Fibroblast of villous mesenchyme (primary cell): ENCODE results near the gene TPR. TPM values are rescaled to one million over a fixed set of nuclear protein-coding genes. Genes with fewer than 3 reads are reported as not detected.
A peak's percentile ranks its signal among the peaks of the same experiment; 100 is the strongest.

Experiments
- DNase-seq: peaks from one replicate; pipeline ENCODE4 v3.0.0-alpha.2; 2010; ENCODE audit warnings: low read depth
- H3K4me3 ChIP-seq: 2 replicates; pipeline ENCODE4 v1.5.1; 2011; ENCODE audit warnings: low read depth, mild to moderate bottlenecking, low read length
- CTCF ChIP-seq: IDR thresholded peaks from 2 replicates; pipeline ENCODE4 v1.5.1; 2012; ENCODE audit warnings: low read depth, mild to moderate bottlenecking, low read length; ENCODE audit not compliant: insufficient read depth
- total RNA-seq: library from RNA; depleted of rRNA; stranded (reverse); fragments of >200 nt; gene quantifications from 2 replicates; pipeline ENCODE4 v1.2.3, GENCODE V29; 2012

TPR gene
- total RNA-seq, 1 donor = 63.5 TPM

- DNase-seq = no peak
- no peak overlapping the region for H3K4me3 ChIP-seq
- no peak for TF ChIP-seq CTCF
Observed at GRCh38 chr1:186291271-186291670, 83.8 kb downstream of the TPR start.

GRCh38 chr1:186289943-186290545, 85.0 kb downstream of the TPR start:
- no peak for DNase-seq
- no peak for TF ChIP-seq CTCF
- no peak overlapping the region for H3K4me3 ChIP-seq

GRCh38 chr1:186286615-186287315, 88.3 kb downstream of the TPR start:
- TF ChIP-seq CTCF = no peak
- H3K4me3 ChIP-seq = no peak overlapping the region
- peak; percentile 45 for DNase-seq

GRCh38 chr1:186283374-186283773, 91.7 kb downstream of the TPR start:
- H3K4me3 ChIP-seq = no peak overlapping the region
- DNase-seq = no peak
- no peak for TF ChIP-seq CTCF

- TF ChIP-seq CTCF = no peak
- H3K4me3 ChIP-seq = no peak overlapping the region
Observed at GRCh38 chr1:186282466-186282865, 92.6 kb downstream of the TPR start.

GRCh38 chr1:186275822-186276221, 99.2 kb downstream of the TPR start:
- no peak for TF ChIP-seq CTCF
- no peak for DNase-seq
- H3K4me3 ChIP-seq = no peak overlapping the region

More at GRCh38 chr1:186282466-186282865, 92.6 kb downstream of the TPR start:
- no peak for DNase-seq
